HG02571 (cell line): ENCODE results near the gene SRI.

Source experiments
- ATAC-seq: cut with Tn5 transposase; IDR thresholded peaks from one replicate; pipeline ENCODE4 v1.9.1; 2021; ENCODE audit warnings: mild to moderate bottlenecking, moderate library complexity; ENCODE audit not compliant: unreplicated experiment

The SRI gene

DNA sequence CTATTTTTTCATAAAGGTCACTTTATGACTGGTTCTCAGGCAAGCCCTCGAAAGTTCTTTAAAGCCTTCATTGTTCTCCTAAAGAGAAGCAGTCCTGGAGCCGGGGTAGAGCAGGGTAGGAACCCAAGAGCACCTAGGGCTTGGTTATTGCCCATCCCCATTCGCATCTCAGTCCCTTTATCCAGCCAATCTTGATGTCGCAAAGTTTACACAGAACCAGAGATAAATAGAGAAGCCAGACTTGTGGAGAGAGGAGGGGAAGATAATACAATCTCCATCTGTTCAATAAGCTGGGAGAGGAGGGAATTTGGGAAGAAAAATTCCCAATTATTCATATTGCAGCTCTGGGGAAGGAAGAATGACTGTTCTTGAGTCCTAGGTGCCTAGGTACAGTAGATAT, 6.4 kb upstream of the SRI start:
- no peak for ATAC-seq

DNA sequence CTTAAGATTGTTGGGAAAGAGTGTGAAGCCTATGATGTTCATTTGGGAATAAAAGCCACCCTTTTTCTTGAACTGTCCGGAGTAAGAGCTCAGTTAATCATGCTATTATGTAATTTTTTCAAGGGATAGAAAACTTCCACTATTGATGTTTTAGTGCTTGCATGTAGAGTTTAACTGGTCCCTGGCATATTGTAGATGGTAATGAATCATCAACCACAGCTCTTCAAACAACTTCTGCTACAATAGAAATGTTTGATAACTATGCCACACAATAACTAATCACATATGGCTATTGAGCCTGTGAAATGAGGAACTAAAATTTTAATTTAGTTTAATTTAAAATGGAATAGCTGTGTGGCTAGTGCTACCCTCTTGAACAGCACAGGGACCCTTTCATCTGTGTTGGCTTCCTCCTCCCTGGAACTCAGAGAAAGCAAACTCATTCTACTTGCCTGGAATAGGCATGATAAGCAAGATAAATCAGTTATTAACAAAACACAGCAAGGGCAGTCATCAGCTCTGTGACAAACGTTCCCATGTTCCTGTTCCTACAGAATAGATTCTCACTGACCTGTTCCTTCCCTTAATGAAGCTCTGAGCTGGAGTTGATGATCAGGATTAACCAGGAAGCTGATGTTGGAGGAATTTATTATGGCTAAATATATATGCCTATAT, 4.9 kb upstream of the SRI start:
- no peak for ATAC-seq

DNA sequence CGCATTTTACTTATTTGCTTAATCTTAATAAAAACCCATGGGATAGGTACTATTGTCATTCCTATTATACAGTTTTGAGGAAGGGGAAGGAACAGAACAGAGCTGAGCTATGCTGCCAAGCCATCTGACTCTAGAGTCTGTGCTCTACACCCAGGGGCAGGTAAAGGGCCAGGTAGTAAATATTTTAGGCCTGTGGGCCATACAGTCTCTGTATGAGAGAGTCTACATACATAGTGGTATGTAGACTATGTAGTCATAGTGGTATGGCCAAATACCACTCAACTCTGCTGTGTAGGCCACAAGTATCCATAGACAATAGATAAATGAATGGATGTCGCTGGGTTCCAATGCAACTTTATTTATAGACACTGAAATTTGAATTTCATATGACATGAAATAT, 3.4 kb upstream of the SRI start:
- no peak for ATAC-seq

DNA sequence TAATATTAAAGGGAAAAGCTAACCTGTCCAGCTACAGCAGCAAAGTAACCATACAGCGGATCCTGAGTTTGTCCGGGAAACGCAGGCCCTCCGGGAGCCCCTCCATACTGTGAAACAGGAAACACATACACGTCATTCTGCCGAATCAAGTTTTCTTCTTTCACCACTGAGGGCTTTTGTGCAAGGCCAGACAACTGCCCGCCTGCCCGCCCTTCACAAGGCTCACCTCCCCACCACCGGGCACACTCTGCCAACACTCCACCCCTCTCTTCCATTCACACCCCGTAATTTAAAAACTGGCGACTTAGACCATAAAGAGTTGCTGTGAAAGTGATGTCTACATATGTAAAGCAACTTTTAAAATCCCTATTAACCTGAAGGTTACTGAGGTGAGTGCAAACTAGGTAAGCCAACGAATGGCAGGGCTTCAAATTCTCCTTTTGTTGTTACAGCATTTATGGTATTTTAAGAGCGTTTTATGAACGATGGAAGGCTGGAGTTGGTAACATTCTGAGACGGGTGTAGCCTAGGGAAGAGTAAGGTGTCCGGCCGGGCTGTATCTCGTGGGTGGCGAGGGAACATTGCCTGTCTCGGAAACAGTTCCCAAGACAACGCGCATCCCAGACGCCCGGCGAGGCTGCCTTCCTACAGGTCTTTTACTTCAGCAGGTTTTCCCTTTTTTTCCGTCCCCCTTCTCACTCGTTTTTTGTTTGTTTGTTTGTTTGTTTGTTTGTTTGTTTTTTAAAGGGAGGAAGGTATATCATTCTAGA, 817 bp downstream of the SRI start:
- peak; percentile 27 for ATAC-seq

DNA sequence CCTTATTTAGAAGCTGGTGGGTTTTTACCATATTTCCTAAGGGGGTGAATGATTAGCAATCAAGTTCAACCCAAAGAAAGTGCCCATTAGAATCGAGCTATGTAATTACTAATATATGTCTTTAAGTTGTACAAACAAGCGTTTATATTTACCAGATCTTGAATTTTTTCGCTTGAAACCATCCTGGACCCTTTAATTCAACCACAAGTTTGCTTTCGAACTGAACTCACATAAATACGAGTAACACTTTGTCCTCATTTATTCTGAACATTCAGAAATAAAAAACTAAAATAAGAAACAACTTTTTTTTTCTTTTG, 1.5 kb downstream of the SRI start:
- ATAC-seq, result no peak

DNA sequence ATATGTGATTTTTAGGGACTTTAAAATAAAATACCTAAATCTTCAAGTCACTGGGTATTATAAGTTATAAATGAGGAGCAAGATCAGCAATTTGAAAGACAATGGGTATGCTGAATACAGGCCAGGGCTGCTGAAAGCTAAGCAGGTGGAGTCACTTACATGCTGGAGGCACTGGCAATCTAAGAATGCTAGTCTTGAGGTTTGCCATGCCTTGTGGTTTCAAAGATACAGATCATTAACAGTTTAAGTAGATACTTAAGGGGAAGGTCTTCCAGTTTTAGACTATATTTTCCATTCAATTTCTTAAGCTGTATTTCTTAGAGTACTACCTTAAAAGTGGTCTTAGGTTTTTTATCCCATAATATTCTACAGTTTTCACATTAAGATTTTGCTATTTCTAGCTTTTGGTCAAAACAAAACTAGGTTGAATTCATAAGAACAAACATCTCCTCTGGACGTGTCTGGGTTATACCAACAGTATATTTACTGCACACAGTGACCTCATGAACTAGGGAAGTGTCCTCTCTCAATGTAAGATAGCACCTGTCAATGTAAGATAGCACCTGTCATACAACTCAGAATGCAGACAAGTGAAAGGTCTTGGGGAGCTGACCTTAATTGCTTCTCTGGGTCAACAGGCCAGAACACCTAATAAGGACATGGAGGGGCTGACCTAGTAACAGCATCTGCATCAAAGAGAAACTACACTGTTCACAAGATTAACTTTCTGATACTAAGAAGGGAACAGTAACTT, 2.0 kb downstream of the SRI start:
- ATAC-seq, result peak; percentile 71

DNA sequence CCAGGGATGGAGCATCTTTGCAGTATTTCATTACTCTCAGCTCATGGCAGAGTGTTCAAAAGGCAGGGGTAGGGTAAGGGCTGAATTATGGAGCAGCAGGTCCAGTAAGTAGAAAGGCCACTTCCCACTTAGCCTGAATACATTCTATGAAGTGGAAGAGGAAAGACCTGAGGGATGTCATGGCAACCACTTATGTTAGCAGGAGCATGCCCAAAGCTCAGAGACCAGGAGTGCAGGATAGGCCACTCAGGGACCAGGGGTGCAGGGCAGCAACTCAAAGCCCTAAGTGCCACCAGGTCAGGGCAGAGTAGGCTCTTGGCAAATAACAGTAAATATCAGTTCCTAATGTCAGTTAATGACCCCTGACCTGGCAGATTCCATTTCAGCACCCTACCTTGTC, 3.6 kb downstream of the SRI start:
- no peak for ATAC-seq

DNA sequence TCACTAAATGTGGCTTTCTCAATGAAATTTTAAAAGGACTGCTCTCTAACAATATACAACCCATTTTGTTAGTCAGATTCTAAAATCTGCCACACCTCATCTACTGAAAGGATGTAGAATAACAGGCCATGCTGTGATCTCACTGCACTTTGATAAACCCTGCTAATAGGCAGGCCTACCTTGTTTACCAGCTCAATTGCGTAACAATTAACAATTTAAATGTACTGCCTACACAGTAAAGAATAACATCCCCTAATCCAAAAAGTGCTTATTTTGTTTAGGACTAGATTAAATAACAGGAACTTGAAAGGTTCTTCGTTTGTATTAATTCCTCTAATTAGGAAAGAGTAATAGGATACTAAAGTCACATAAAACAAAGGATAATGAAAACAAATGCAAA, 4.5 kb downstream of the SRI start:
- no peak for ATAC-seq

DNA sequence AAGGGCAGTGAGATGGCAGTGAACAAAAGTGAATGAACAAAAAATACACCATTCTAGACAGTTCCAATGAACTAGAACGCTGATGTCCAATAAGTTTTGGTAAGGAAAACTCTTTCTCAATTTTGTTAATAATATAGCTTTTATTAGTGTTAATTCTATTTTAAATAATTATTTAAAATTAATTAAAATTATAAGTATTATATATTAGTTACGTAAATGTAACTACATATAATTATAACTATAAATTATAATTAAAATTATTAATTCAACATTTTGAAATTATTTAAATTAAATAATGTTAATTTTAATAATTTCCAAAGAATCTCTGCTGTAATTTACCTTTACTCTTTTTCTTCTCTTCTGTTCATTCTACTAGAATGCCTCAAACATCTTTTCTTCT, 5.4 kb downstream of the SRI start:
- no peak for ATAC-seq

DNA sequence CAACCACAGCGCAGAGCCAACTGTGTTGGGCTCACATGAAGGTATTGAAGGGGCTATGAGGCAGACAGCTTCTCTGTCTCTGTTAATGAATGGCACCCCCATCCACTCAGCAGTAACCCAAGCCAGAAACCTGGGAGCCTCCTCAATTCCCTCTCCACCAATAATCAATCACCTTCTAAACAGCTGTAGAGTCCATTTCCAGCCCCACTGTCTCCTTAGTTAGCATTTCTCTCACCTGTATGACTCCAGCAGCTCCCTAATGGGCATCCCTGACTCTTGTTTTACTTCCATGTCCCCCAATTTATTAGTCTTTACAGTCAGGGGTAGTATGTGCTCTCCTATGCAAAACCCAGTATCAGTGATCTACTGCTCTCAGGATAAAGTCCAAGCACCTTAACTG, 6.9 kb downstream of the SRI start:
- no peak for ATAC-seq

DNA sequence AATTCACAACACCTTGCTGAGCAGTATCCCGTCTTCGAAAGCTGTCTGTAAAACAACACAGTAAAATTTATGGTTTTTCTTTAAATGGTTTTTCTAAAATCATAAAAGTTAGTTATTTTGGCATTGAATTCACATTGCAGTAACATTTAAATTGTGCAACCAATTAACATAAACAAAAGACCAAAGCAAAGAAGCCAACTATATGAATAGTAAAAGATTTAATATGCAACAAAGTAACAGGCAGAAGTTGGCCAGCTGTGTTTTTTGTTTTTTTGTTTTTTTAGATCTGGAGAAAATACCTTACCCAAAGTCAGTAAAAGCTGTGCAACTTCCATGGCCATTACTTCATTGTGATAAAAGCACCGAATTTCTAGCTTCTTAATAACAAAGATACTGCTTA, 11.3 kb downstream of the SRI start:
- ATAC-seq, result no peak

DNA sequence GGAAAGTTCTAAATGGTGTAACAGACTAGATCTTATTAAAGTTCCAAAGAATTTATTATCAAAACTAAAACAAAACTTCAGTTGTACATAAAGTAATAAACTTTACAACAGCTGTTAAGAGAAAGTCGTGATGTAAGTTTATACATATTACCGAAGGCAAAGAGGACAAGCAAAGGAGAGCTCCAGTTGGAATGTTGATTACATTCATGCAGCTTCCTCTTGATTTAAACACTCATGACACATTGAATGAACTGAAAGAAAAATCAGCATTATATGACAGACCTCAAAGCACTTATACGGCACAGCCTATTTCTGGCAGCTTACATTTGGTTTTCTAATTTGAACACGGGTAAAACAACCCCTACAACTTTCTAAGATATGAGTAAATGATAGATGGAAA, 13.6 kb downstream of the SRI start:
- no peak for ATAC-seq

DNA sequence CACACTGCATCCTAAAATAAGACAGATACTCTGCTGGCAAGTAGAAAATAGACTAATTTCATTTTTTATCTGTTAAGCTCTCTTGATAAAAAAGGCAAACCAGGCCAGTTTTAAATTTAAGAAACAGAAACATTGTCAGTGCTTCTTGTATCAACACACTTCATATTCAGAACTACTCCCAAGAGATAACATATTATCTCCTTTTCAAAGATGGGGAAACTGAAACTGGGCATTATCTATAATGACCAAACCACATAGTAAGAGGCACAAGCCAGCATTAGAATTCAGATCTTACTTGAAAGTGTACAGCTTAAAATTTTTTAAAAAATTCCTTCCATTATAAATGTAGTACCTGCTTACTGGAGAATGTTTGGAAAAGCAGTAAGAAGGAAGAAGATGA, 14.7 kb downstream of the SRI start:
- ATAC-seq, result no peak

DNA sequence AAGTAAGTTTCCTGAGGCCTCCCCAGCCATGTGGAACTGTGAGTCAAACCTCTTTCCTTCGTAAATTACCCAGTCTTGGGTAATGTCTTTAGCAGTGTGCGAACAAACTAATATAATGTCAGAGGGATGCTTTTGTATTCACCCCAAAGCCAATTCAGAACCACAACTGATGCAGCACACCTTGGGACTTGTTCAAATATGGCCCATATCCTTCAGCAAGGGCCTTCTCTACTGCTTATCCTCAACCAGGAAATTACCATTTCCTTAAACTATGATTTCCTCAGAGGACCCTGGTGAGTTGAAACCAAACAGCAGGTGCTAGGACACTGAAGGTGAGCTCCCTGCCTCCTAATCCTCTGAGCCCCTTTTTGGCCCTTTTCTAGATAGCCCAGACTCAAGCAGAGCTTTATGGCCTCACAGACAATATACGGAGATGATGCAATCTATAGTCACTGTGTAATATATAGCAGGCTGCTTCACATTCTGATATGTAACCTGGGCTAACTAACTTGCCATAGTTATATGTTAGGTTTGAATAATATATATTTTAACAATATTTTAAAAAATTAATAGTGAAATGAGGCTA, 15.2 kb downstream of the SRI start:
- no peak for ATAC-seq

DNA sequence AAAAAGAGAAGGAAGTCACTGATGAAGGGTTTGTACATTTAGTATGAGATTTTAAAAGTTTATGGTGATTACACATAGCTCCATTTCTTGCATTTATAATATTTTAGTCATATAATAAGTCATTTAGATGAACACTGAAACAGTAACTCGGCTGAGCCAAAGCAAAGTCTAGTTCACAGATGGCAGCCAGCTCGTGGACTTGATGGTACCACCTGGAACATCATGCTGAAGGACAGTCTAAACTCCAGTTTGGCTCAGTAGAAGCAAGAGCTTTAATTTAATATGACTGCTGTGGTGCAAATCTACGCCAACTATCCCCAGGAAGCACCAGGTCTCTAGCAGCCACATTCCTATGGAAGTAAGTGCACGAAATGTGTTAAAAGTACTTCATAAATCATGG, 16.4 kb downstream of the SRI start:
- ATAC-seq, result no peak

DNA sequence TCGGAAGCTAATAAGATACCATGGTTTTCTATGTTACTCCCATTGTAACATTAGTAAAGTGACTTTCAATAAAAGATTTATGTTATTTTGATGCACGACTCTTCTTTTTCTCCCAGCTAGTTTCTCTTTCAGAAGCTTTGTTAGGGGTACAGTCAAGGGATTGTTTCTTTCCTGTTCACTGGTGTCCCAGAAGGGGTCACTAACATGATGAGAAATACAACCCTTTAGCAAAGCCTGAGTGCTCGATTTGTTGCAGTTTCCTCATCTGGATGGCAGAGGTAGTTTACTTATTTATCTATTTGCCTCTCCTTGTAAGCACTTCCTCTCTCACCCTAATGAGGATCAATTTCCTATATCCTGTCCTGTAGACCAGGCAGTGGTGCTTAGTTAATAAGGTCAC, 17.0 kb downstream of the SRI start:
- no peak for ATAC-seq

DNA sequence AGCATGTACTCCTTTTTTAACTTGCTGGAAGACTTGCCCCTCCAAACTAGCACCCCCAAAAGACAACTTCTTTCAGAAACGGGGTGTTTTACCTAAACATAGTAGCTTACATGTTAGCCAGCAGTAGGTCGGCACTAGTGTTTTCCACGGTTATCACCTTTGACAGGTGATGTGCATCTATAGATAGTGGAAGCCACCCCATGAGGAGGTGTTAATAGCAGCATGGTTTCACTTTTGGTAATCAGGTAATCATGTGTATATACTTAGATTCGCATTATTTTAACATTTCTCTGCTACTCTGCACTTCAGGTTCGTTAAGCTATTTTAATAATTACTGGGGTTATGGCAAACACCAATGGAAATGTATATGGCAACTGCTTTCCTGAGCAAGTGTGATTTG, 17.6 kb downstream of the SRI start:
- no peak for ATAC-seq

DNA sequence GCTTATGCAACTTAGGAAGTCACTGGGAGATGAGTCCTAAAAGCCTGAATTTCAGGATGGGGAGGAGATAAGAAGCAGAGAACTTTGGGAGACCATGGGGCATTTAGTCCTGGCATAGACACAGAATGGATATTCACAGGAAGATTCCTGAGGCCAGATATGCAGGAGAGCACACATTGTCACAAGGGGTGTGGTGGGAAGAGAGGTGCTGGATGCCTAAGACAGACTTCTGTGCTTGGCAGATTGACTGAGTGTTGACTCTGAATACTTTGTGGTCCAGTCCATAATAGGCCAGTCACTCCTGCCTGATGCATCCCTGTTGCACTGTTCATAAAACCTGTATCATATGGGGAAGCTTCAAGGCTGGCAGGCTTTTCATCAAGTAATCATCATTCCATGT, 18.5 kb downstream of the SRI start:
- no peak for ATAC-seq

DNA sequence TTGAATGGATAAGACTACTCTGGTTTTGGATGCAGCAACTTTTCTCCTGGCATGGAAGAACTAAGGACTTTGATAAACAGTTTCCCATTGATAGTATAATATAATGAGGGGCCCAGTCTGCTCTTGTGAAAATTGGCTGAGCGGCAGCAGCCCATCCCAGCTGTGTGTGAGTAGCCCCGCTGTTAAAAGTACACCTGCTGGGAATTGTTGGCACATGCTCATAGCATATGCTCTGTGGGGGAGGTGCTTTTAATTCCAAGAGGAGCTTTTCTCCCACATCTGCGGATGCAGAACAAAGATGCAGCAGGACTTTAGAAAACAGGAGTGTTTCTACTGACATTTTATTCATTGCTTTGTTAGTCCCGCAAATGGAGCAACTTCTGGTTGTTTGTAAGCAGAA, 19.0 kb downstream of the SRI start:
- no peak for ATAC-seq

DNA sequence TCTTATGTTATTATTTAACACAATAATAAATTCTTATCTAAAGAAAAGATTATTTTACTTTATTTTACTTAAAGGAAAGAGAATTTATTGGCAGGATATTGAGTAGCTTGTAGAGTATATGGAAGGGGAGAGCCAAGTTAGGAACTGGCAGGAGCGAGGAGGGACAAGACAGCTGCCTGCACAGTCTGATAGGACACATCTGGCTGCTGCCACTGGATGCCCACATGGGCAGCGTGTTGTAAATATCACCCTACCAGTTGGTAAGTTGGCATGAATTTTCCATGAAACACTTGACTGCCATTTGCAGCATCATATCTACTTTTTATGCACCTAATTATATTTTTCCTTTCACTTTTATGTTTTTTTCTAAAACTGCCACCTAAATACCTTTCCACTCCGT, 19.6 kb downstream of the SRI start:
- no peak for ATAC-seq

DNA sequence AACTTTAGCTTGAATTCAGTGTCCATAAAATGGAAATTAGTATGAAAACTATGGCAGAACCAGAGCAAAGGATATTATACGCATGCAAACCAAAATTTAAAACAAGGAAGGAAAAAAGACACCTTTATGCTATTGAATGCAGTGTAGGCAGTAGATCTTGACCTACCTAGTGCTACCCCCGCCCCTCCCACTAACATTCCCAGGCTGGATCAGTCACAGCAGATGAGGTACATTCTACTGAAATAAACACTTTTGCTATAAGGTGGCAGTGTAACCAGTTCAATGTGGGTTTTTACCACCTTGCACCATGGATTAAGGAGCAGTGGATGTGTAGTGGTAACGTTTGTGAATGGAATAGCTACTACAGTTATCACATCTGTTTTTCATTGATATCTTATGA, 27.9 kb downstream of the SRI start:
- no peak for ATAC-seq

DNA sequence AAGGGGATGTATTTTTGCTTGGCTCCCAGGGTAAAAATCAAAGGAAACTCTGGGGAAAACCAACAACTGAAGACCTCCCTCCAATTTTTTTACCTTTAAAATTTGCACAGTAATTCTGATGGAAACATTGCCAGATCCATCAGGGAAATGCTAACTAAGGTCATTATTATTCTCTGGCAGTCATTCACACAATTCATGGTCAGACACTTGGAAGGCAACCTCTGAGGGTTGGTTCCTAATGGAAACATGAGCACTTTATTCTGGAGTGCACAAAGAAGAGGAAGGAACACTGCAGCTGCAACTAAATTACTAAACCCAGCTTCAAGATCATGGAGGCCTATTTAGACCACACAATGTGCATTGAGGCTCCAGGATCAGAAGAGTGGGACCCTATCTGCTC, 34.2 kb downstream of the SRI start:
- no peak for ATAC-seq
